ENCODE results near the gene KATNIP.

KATNIP gene

DNA sequence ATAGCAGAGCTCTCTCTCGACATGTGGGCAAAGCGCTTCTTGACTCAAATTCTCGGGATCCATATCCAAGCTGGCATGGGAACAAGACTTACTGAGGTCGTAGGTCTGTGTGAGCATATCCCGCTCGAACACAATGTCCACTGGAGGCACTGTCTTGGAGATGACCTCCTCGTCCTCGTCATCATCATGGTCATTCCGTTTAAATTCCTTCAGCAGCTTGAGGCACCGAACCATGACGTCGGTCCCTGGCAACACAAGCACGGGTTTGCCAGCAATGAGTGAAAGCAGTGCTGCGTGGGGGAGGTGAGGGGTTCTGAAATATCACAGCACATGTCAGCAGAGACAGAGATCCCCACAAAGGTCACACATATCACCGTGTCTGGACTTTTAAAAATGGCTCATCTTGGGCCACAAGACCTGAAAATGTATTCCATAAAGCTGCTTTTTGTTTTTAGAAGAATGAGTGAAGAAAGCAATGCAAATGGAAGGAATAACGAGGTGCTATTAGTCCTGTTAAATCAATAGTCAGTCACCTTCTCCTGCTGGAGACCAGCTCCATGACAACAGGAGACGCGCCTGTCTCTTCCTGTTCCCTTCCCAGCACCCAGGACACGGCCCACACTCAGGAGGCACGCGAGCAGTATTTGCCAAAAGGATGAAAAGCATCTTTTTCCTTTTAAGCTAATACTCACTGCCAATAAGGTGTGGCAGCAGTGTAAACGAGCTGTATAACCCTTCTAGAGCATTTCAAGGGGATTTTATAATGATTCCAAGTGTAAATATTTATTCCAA, 38.1 kb upstream of the KATNIP start:
- POLR2A ChIA-PET (ENCODE audit: low non-redundant PET) = no interaction called here
- H3K27ac ChIP-seq = no peak overlapping the region
- DNase-seq (ENCODE audit: low spot score) = no peak
- TF ChIP-seq, protein P1, sequence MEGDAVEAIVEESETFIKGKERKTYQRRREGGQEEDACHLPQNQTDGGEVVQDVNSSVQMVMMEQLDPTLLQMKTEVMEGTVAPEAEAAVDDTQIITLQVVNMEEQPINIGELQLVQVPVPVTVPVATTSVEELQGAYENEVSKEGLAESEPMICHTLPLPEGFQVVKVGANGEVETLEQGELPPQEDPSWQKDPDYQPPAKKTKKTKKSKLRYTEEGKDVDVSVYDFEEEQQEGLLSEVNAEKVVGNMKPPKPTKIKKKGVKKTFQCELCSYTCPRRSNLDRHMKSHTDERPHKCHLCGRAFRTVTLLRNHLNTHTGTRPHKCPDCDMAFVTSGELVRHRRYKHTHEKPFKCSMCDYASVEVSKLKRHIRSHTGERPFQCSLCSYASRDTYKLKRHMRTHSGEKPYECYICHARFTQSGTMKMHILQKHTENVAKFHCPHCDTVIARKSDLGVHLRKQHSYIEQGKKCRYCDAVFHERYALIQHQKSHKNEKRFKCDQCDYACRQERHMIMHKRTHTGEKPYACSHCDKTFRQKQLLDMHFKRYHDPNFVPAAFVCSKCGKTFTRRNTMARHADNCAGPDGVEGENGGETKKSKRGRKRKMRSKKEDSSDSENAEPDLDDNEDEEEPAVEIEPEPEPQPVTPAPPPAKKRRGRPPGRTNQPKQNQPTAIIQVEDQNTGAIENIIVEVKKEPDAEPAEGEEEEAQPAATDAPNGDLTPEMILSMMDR (conservative IDR thresholded peaks at IDR 0.05; ENCODE audit: low read depth) = no peak
- CTCF ChIA-PET = interaction anchor here (0.6 kb wide), 2 partner anchors 456 to 766 kb away, joined by 3 read pairs; no protein-coding TSS in a partner anchor

- TF ChIP-seq, protein P1 (conservative IDR thresholded peaks at IDR 0.05; ENCODE audit: low read depth) = no peak
- CTCF ChIA-PET = interaction anchor here (0.5 to 0.7 kb wide), 3 partner anchors 239 to 353 kb away, joined by 3 to 4 read pairs (median 3); no protein-coding TSS in a partner anchor
- H3K27ac ChIP-seq = no peak overlapping the region
- no peak for DNase-seq (ENCODE audit: low spot score)
- POLR2A ChIA-PET (ENCODE audit: low non-redundant PET) = no interaction called here
Observed at GRCh38 chr16:27514806-27515205, 35.1 kb upstream of the KATNIP start.

DNA sequence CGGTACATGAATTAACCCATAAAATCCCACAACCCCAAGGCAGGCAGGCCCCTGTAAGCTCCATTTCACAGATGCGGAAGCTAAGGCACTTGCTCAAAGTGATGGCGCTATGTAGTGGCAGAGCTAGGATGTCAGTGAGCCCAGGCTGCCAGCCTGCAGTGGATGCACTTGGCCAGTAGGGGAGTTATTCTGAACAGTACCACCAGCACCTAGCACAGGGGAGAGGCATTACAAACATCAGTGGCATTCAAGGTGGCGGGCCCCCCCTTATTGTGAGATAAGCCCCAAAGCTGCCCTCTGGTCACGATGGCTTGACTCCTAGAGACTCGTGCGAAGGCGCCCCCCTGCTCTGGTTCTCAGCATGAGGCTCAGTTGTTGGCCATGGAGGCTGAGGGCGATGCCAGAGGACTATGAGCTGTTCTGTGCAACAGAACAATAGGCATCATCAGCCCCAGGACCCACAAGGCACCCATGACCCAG, 34.0 kb upstream of the KATNIP start:
- DNase-seq (ENCODE audit: low spot score) = peak; percentile 29
- H3K27ac ChIP-seq = no peak overlapping the region
- TF ChIP-seq, protein P1 (conservative IDR thresholded peaks at IDR 0.05; ENCODE audit: low read depth) = peak; percentile 37
- ChIA-PET POLR2A (ENCODE audit: low non-redundant PET) (no interaction called here), CTCF (no interaction called here)

DNA sequence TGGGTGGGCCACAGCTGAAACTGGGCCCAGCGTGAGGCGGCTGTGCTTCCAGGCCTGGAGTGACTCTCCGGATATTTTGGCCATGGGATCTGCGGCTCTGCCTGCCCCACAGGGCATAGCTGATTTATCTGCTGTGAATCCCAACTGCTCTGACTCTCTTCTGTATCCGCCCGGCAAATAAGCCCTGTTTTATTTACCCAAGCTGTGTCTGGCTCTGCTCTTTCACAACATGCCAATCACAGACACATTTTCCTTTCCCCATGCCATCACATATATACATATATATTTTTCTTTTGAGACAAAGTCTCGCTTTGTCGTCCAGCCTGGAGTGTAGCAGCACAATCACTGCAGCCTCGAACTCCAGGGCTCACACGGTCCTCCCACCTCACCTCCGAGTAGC, 33.6 kb upstream of the KATNIP start:
- CTCF ChIA-PET = no interaction called here
- H3K27ac ChIP-seq = no peak overlapping the region
- TF ChIP-seq, protein P1 (conservative IDR thresholded peaks at IDR 0.05; ENCODE audit: low read depth) = no peak
- DNase-seq (ENCODE audit: low spot score) = no peak
- POLR2A ChIA-PET (ENCODE audit: low non-redundant PET) = no interaction called here

- DNase-seq (ENCODE audit: low spot score) = no peak
- TF ChIP-seq, protein P1 (conservative IDR thresholded peaks at IDR 0.05; ENCODE audit: low read depth) = no peak
- ChIA-PET CTCF (interaction anchor here (0.7 kb wide), 1 partner anchor 569 kb away, joined by 3 read pairs; no protein-coding TSS in a partner anchor), POLR2A (ENCODE audit: low non-redundant PET) (interaction anchor here (0.6 kb wide), 1 partner anchor 40 kb away, joined by 4 read pairs; no protein-coding TSS in a partner anchor)
- H3K27ac ChIP-seq = no peak overlapping the region
Observed at GRCh38 chr16:27517664-27518063, 32.3 kb upstream of the KATNIP start.

GRCh38 chr16:27518226-27518625, 31.7 kb upstream of the KATNIP start:
- POLR2A ChIA-PET (ENCODE audit: low non-redundant PET) = no interaction called here
- DNase-seq (ENCODE audit: low spot score) = no peak
- H3K27ac ChIP-seq = no peak overlapping the region
- TF ChIP-seq, protein P1 (conservative IDR thresholded peaks at IDR 0.05; ENCODE audit: low read depth) = no peak
- CTCF ChIA-PET = no interaction called here
